Fibroblast of lung (primary cell): Measurements from ENCODE around the gene NMNAT3. TPM values are rescaled to one million over a fixed set of nuclear protein-coding genes. Genes with fewer than 3 reads are reported as not detected.

Experiments
- DNase-seq, 2 donors: peaks; one replicate each; pipeline versions ENCODE4 v3.0.0 to v3.0.0-alpha.2; 2010; ENCODE audit warnings: low read depth in 2 of 2
- H2AFZ ChIP-seq: 2 replicates; pipeline ENCODE4 v1.5.1; 2012; ENCODE audit warnings: low read length, control low read depth, inconsistent platforms
- H3K27ac ChIP-seq: 2 replicates; pipeline ENCODE4 v1.5.1; 2011; ENCODE audit warnings: low read length, control low read depth; ENCODE audit not compliant: insufficient read depth
- H3K27me3 ChIP-seq: 2 replicates; pipeline ENCODE4 v1.5.1; 2011; ENCODE audit warnings: mild to moderate bottlenecking, low read length; ENCODE audit not compliant: control insufficient read depth, insufficient read depth
- H3K36me3 ChIP-seq: 2 replicates; pipeline ENCODE4 v1.5.1; 2011; ENCODE audit warnings: low read length; ENCODE audit not compliant: control insufficient read depth, insufficient read depth
- H3K4me1 ChIP-seq: 2 replicates; pipeline ENCODE4 v1.5.1; 2011; ENCODE audit warnings: low read length; ENCODE audit not compliant: control insufficient read depth, insufficient read depth; ENCODE audit errors: extremely low read depth
- H3K4me2 ChIP-seq: 2 replicates; pipeline ENCODE4 v1.5.1; 2011; ENCODE audit warnings: low read length, control low read depth; ENCODE audit not compliant: insufficient read depth; ENCODE audit errors: extremely low read depth
- H3K4me3 ChIP-seq, 4 experiments: fragments of 200-600 bp in 1 of 4; sonication (generic) in 1 of 4; replicated peaks in 1 of 4; 2 replicates each; pipeline ENCODE4 v1.5.1; 2011 to 2016; ENCODE audit warnings: low read length in 4 of 4, low read depth in 3 of 4, mild to moderate bottlenecking in 3 of 4, control low read depth in 2 of 4, inconsistent platforms in 1 of 4, mixed read lengths in 1 of 4; ENCODE audit not compliant: insufficient read depth in 1 of 4; ENCODE audit errors: control extremely low read depth in 1 of 4
- H3K79me2 ChIP-seq: 2 replicates; pipeline ENCODE4 v1.5.1; 2012; ENCODE audit warnings: mild to moderate bottlenecking, low read length, inconsistent platforms; ENCODE audit not compliant: control insufficient read depth, insufficient read depth
- H3K9ac ChIP-seq: 2 replicates; pipeline ENCODE4 v1.5.1; 2011; ENCODE audit warnings: mild to moderate bottlenecking, low read length, control low read depth; ENCODE audit not compliant: insufficient read depth
- H3K9me3 ChIP-seq: 2 replicates; pipeline ENCODE4 v1.5.1; 2012; ENCODE audit warnings: low read depth, low read length; ENCODE audit not compliant: control insufficient read depth, insufficient read depth
- H4K20me1 ChIP-seq: 2 replicates; pipeline ENCODE4 v1.5.1; 2011; ENCODE audit warnings: low read length; ENCODE audit not compliant: control insufficient read depth, insufficient read depth; ENCODE audit errors: extremely low read depth
- EZH2 ChIP-seq: IDR thresholded peaks from 2 replicates; pipeline ENCODE4 v1.5.1; 2012; ENCODE audit warnings: low read length, control low read depth, mild to moderate bottlenecking; ENCODE audit errors: missing control alignments
- polyA plus RNA-seq, 2 donors: library from polyadenylated mRNA; depleted of rRNA in 1 of 2; stranded (reverse) in 1 of 2; unstranded in 1 of 2; fragments of >200 nt; gene quantifications; 2 replicates each; pipeline ENCODE4 v1.2.1, GENCODE V29; 2011 to 2012; ENCODE audit warnings: missing spikeins in 1 of 2
- total RNA-seq: library from RNA; depleted of rRNA; stranded (reverse); fragments of >200 nt; gene quantifications from 2 replicates; pipeline ENCODE4 v1.2.1, GENCODE V29; 2014
- TF ChIP-seq, protein P1 (sequence below), 2 donors: IDR thresholded peaks in 1 of 2; conservative IDR thresholded peaks in 1 of 2; 1 replicate in 1 of 2; 2 replicates in 1 of 2; pipeline ENCODE4 v1.5.1; 2011 to 2012; ENCODE audit warnings: low read length in 2 of 2, control low read depth in 1 of 2, inconsistent platforms in 1 of 2, low read depth in 1 of 2, mild to moderate bottlenecking in 1 of 2

The NMNAT3 gene
- total and polyA plus RNA-seq, 2 donors (not counting 1 experiment from before 2014, with no cell fraction given), result 0.68 to 2.5 TPM

- H3K27me3 ChIP-seq, result no peaks in the 10 kb centered on the region
- no peaks in the 10 kb centered on the region for H3K4me1 ChIP-seq
- no peaks in the 10 kb centered on the region for H3K79me2 ChIP-seq
- TF ChIP-seq EZH2, result no peak
- TF ChIP-seq, protein P1, sequence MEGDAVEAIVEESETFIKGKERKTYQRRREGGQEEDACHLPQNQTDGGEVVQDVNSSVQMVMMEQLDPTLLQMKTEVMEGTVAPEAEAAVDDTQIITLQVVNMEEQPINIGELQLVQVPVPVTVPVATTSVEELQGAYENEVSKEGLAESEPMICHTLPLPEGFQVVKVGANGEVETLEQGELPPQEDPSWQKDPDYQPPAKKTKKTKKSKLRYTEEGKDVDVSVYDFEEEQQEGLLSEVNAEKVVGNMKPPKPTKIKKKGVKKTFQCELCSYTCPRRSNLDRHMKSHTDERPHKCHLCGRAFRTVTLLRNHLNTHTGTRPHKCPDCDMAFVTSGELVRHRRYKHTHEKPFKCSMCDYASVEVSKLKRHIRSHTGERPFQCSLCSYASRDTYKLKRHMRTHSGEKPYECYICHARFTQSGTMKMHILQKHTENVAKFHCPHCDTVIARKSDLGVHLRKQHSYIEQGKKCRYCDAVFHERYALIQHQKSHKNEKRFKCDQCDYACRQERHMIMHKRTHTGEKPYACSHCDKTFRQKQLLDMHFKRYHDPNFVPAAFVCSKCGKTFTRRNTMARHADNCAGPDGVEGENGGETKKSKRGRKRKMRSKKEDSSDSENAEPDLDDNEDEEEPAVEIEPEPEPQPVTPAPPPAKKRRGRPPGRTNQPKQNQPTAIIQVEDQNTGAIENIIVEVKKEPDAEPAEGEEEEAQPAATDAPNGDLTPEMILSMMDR (conservative IDR thresholded peaks at IDR 0.05 in 1 of 2, IDR thresholded peaks at IDR 0.05 in 1 of 2; ENCODE audit: low read depth in 1 of 2, low read length in 2 of 2), result no peak
- H4K20me1 ChIP-seq, result no peaks in the 10 kb centered on the region
- no peak overlapping the region for H3K27ac ChIP-seq
- no peaks in the 10 kb centered on the region for H3K9me3 ChIP-seq
- no peak overlapping the region for H2AFZ ChIP-seq
- no peak overlapping the region for H3K9ac ChIP-seq
- no peak overlapping the region for H3K4me2 ChIP-seq
- no peaks in the 10 kb centered on the region for H3K36me3 ChIP-seq
- DNase-seq, result peak in 1 of 2 donors; percentile 32
- no peak overlapping the region for H3K4me3 ChIP-seq
Measured at GRCh38 chr3:139695426-139696313, 17.9 kb upstream of the NMNAT3 start.

DNA sequence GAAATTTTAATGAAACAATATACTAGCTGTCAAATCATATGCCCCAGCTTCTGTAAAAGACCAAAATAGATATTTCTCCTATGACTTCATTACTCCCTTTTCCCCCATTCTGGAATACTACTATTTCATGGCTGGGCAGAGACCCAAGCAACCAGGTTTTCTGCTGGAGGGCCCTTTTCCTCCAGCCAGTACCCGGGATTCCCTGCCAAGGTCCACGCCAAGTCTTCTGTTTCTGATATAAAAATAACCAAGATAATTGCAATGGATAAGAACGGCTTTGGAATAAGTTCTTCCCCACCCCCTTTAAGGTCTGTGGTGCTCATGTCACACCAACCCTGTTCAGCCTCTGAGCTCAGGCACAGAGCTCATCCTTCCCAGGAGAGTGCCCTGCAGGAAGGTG lies 17.2 kb upstream of the NMNAT3 start:
- Histone ChIP-seq H3K4me2 (no peak overlapping the region), H3K4me3 (no peak overlapping the region), H3K27me3 (no peaks in the 10 kb centered on the region), H3K9me3 (no peaks in the 10 kb centered on the region), H3K4me1 (no peaks in the 10 kb centered on the region), H4K20me1 (no peaks in the 10 kb centered on the region), H3K27ac (no peak overlapping the region), H3K36me3 (no peaks in the 10 kb centered on the region), H3K9ac (no peak overlapping the region), H3K79me2 (no peaks in the 10 kb centered on the region), H2AFZ (no peak overlapping the region)
- DNase-seq, result no peak
- TF ChIP-seq, protein P1 (conservative IDR thresholded peaks at IDR 0.05 in 1 of 2, IDR thresholded peaks at IDR 0.05 in 1 of 2; ENCODE audit: low read depth in 1 of 2, low read length in 2 of 2), result no peak
- TF ChIP-seq EZH2, result no peak

GRCh38 chr3:139694542-139694941 lies 16.8 kb upstream of the NMNAT3 start:
- DNase-seq, result no peak
- no peak overlapping the region for H2AFZ ChIP-seq
- H3K4me2 ChIP-seq, result no peak overlapping the region
- no peaks in the 10 kb centered on the region for H3K36me3 ChIP-seq
- H3K79me2 ChIP-seq, result no peaks in the 10 kb centered on the region
- H3K27me3 ChIP-seq, result no peaks in the 10 kb centered on the region
- H4K20me1 ChIP-seq, result no peaks in the 10 kb centered on the region
- TF ChIP-seq, protein P1 (conservative IDR thresholded peaks at IDR 0.05 in 1 of 2, IDR thresholded peaks at IDR 0.05 in 1 of 2; ENCODE audit: low read depth in 1 of 2, low read length in 2 of 2), result no peak
- no peak for TF ChIP-seq EZH2
- H3K9ac ChIP-seq, result no peak overlapping the region
- H3K27ac ChIP-seq, result no peak overlapping the region
- H3K4me1 ChIP-seq, result no peaks in the 10 kb centered on the region
- H3K9me3 ChIP-seq, result no peaks in the 10 kb centered on the region
- H3K4me3 ChIP-seq, result no peak overlapping the region
